Esophagus squamous epithelium (tissue), 4 donors: ENCODE results near the gene MLLT3.

ENCODE experiments used
- CTCF ChIP-seq, 6 experiments: fragments of 450-650 bp in 4 of 6; fragments of 200-600 bp in 2 of 6; sonication (generic) in 2 of 6; IDR thresholded peaks; one replicate each; pipeline ENCODE4 v1.5.1; 2016 to 2019; ENCODE audit warnings: antibody characterized with exemption in 6 of 6, mild to moderate bottlenecking in 4 of 6, moderate library complexity in 4 of 6
- POLR2A ChIP-seq, 4 donors: fragments of 450-650 bp; IDR thresholded peaks; one replicate each; pipeline ENCODE4 v1.6.1; 2017; ENCODE audit warnings: antibody characterized with exemption in 4 of 4, mild to moderate bottlenecking in 4 of 4, moderate library complexity in 3 of 4

DNA sequence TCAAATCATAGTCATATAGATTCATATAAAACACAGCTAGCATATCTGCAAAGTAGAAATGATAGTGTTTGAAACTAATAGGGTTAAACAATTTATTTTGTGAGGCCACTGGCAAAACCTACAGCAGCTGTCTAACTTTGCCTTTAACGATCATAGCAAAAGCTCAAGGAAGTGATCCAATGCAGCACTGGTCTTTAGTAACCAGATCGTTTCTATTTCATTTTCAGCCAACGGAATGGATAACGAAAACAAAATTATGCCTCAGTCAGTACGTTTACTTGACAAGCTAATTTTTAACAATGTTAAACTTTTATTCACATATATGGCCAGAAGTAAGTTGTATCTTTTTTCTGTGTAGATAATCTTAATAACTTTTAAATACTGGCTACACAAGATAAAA, 17.7 kb downstream of the MLLT3 start:
- TF ChIP-seq CTCF (IDR thresholded peaks at IDR 0.05) (no peak), POLR2A (IDR thresholded peaks at IDR 0.05) (no peak)
